HepG2 (cell line): ENCODE measurements around the gene FOCAD. TPM values are rescaled to one million over a fixed set of nuclear protein-coding genes. Genes with fewer than 3 reads are reported as not detected.
A peak's percentile ranks its signal among the peaks of the same experiment; 100 is the strongest.

Source experiments
- CENPX ChIP-seq: sonication (generic); formaldehyde crosslinking; IDR thresholded peaks from 2 replicates; pipeline ENCODE4 v1.9.0; 2021; ENCODE audit warnings: mild to moderate bottlenecking, missing genetic modification reagents, moderate library complexity
- CHCHD3 ChIP-seq: sonication (generic); formaldehyde crosslinking; IDR thresholded peaks from 2 replicates; pipeline ENCODE4 v1.8.0; 2022; ENCODE audit warnings: mild to moderate bottlenecking, missing genetic modification reagents, moderate library complexity
- FOXK1 ChIP-seq: sonication (generic); formaldehyde crosslinking; IDR thresholded peaks from 2 replicates; pipeline ENCODE4 v1.4.0; 2020; ENCODE audit warnings: low read depth, missing genetic modification reagents, borderline replicate concordance
- FOXO1 ChIP-seq: sonication (generic); formaldehyde crosslinking; IDR thresholded peaks from 2 replicates; pipeline ENCODE4 v1.4.0; 2020; ENCODE audit warnings: missing genetic modification reagents
- HNRNPUL1 ChIP-seq: fragments of 200-400 bp; formaldehyde crosslinking; IDR thresholded peaks from 2 replicates; pipeline ENCODE4 v1.6.1; 2017; ENCODE audit warnings: low read depth, mild to moderate bottlenecking, low read length, moderate library complexity
- KAT8 ChIP-seq: IDR thresholded peaks from 2 replicates; pipeline ENCODE4 v1.6.1; 2016; ENCODE audit warnings: missing genetic modification reagents, missing compliant biosample characterization
- KLF16 ChIP-seq, 2 experiments: sonication (generic) in 1 of 2; formaldehyde crosslinking in 1 of 2; IDR thresholded peaks; 2 replicates each; pipeline versions ENCODE4 v1.6.1 to v1.8.0; 2016 to 2023; ENCODE audit warnings: missing genetic modification reagents in 2 of 2, missing compliant biosample characterization in 1 of 2
- NCOA2 ChIP-seq: sonication (generic); formaldehyde crosslinking; IDR thresholded peaks from 2 replicates; pipeline ENCODE4 v1.8.0; 2022; ENCODE audit warnings: inconsistent platforms
- NFE2L1 ChIP-seq: sonication (generic); formaldehyde crosslinking; IDR thresholded peaks from 2 replicates; pipeline ENCODE4 v1.4.0; 2020; ENCODE audit warnings: missing genetic modification reagents, mild to moderate bottlenecking, borderline replicate concordance
- NFYC ChIP-seq: IDR thresholded peaks from 2 replicates; pipeline ENCODE4 v1.6.1; 2016; ENCODE audit warnings: missing genetic modification reagents, missing compliant biosample characterization
- PATZ1 ChIP-seq: sonication (generic); formaldehyde crosslinking; IDR thresholded peaks from 2 replicates; pipeline ENCODE4 v1.4.0; 2020; ENCODE audit warnings: missing genetic modification reagents
- PAXIP1 ChIP-seq: sonication (generic); formaldehyde crosslinking; conservative IDR thresholded peaks from 2 replicates; pipeline ENCODE4 v1.4.0; 2020; ENCODE audit warnings: mild to moderate bottlenecking, missing genetic modification reagents, moderate library complexity
- RBM22 ChIP-seq: fragments of 200-400 bp; formaldehyde crosslinking; optimal IDR thresholded peaks from 2 replicates; pipeline ENCODE3; 2017; ENCODE audit warnings: mild to moderate bottlenecking, low read length, moderate library complexity
- RBM39 ChIP-seq: fragments of 200-400 bp; formaldehyde crosslinking; IDR thresholded peaks from one replicate; pipeline ENCODE4 v1.6.1; 2018; ENCODE audit warnings: antibody characterized with exemption, mild to moderate bottlenecking, low read depth, low read length; ENCODE audit not compliant: poor library complexity, severe bottlenecking
- SALL2 ChIP-seq: sonication (generic); formaldehyde crosslinking; IDR thresholded peaks from 2 replicates; pipeline ENCODE4 v1.8.1; 2023; ENCODE audit warnings: mild to moderate bottlenecking, missing genetic modification reagents, inconsistent platforms
- SIX1 ChIP-seq: sonication (generic); formaldehyde crosslinking; IDR thresholded peaks from 2 replicates; pipeline ENCODE4 v1.4.0; 2020; ENCODE audit warnings: missing genetic modification reagents, borderline replicate concordance
- SMARCE1 ChIP-seq: fragments of 450-650 bp; IDR thresholded peaks from 2 replicates; pipeline ENCODE4 v1.6.1; 2017; ENCODE audit warnings: borderline replicate concordance
- SOX6 ChIP-seq, 2 experiments: fragments of 450-650 bp in 1 of 2; sonication (generic) in 1 of 2; formaldehyde crosslinking in 1 of 2; IDR thresholded peaks; 2 replicates each; pipeline versions ENCODE4 v1.4.0 to v1.6.1; 2017 to 2020; ENCODE audit warnings: antibody characterized with exemption in 1 of 2, mild to moderate bottlenecking in 1 of 2, missing genetic modification reagents in 1 of 2
- TFAP4 ChIP-seq: sonication (generic); IDR thresholded peaks from 2 replicates; pipeline ENCODE4 v1.6.1; 2016; ENCODE audit warnings: low read depth, borderline replicate concordance
- ZFP90 ChIP-seq: sonication (generic); formaldehyde crosslinking; IDR thresholded peaks from 2 replicates; pipeline ENCODE4 v1.8.0; 2022; ENCODE audit warnings: missing genetic modification reagents, mild to moderate bottlenecking, inconsistent platforms, borderline replicate concordance
- ZNF124 ChIP-seq: sonication (generic); formaldehyde crosslinking; IDR thresholded peaks from 2 replicates; pipeline ENCODE4 v1.4.0; 2020; ENCODE audit warnings: missing genetic modification reagents
- ZNF205 ChIP-seq: IDR thresholded peaks from 2 replicates; pipeline ENCODE4 v1.6.1; 2018; ENCODE audit warnings: missing biosample characterization, missing genetic modification reagents
- ZNF552 ChIP-seq: sonication (generic); formaldehyde crosslinking; IDR thresholded peaks from 2 replicates; pipeline ENCODE4 v1.9.0; 2022; ENCODE audit warnings: missing genetic modification reagents, mild to moderate bottlenecking, borderline replicate concordance
- ZNF674 ChIP-seq: sonication (generic); formaldehyde crosslinking; IDR thresholded peaks from 2 replicates; pipeline ENCODE4 v1.5.0; 2020; ENCODE audit warnings: low read depth, mild to moderate bottlenecking, missing genetic modification reagents
- ZNF792 ChIP-seq: IDR thresholded peaks from 2 replicates; pipeline ENCODE4 v1.6.1; 2016
- ZSCAN20 ChIP-seq: sonication (generic); formaldehyde crosslinking; IDR thresholded peaks from 2 replicates; pipeline ENCODE4 v1.4.0; 2020; ENCODE audit warnings: missing genetic modification reagents, mild to moderate bottlenecking, borderline replicate concordance
- polyA plus RNA-seq, 8 experiments: library from polyadenylated mRNA; depleted of rRNA in 3 of 8; stranded (reverse) in 7 of 8; unstranded in 1 of 8; fragments of >200 nt; fragmentation: Illumina TruSeq in 4 of 8; extraction: Trizol in 4 of 8; gene quantifications; 2 replicates each; pipeline versions ENCODE4 v1.2.1 to v1.2.3, GENCODE V29; 2011 to 2016; ENCODE audit warnings: low read depth in 4 of 8, missing spikeins in 1 of 8, mixed read lengths in 1 of 8; ENCODE audit not compliant: insufficient read depth in 1 of 8
- total RNA-seq, 5 experiments: library from RNA; depleted of rRNA; stranded (reverse); fragments of >200 nt; fragmentation: Illumina TruSeq; extraction: Trizol; gene quantifications; 2 replicates each; pipeline ENCODE4 v1.2.3, GENCODE V29; 2016; ENCODE audit warnings: low read depth in 1 of 5

FOCAD gene
- total and polyA plus RNA-seq, 2 of the 13 experiments (the other 11 are each of a cell fraction or from before 2014, with no cell fraction given) = 18.0 to 31.1 TPM

GRCh38 chr9:20781092-20781491 is 97.0 kb downstream of the FOCAD start (continued):
- TF ChIP-seq ZNF124 (no peak), CHCHD3 (CRISPR knock-in tag) (no peak), RBM22 (no peak), NCOA2 (CRISPR knock-in tag) (peak; percentile 61), SOX6 (IDR thresholded peaks at IDR 0.05) (no peak), SOX6 (CRISPR knock-in tag; IDR thresholded peaks at IDR 0.05) (peak; percentile 66), NFYC (no peak), ZSCAN20 (CRISPR knock-in tag) (no peak), ZFP90 (CRISPR knock-in tag) (no peak), PATZ1 (CRISPR knock-in tag) (no peak), ZNF552 (CRISPR knock-in tag) (no peak), ZNF674 (CRISPR knock-in tag) (no peak), SMARCE1 (no peak), SALL2 (CRISPR knock-in tag) (no peak), KLF16 (CRISPR knock-in tag; IDR thresholded peaks at IDR 0.05) (no peak; a peak in 1 of 4 replicates), SIX1 (CRISPR knock-in tag) (no peak), TFAP4 (peak; percentile 79), KAT8 (CRISPR knock-in tag) (0 out of 2 replicates have a peak, but pooled peaks have one; percentile 42), HNRNPUL1 (no peak), ZNF205 (CRISPR knock-in tag) (no peak), NFE2L1 (CRISPR knock-in tag) (no peak), CENPX (CRISPR knock-in tag) (no peak), ZNF792 (CRISPR knock-in tag) (no peak), RBM39 (no peak), FOXK1 (CRISPR knock-in tag) (peak; percentile 59; the same call in 1 of the 2 replicates), PAXIP1 (CRISPR knock-in tag) (peak; percentile 71), FOXO1 (CRISPR knock-in tag) (peak; percentile 76)
